ENCODE results near the gene FRMD1.

DNA sequence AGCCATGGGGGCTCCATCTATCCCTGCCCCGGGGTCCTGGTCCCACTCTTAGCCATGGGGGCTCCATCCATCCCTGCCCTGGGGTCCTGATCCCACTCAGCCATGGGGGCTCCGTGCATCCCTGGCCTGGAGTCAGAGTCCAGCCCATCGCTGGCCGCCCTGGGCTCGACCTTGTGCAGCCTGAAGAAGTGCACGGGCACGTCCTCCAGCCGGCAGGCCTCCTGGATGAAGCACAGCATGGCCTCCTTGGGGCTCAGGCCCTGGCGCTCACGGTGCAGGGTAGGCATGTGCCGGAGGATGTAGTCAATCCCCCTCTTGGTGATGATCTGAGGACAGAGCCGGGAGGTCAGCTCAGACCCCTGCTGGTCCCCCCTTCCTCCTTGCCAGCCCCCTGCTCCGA lies 15.6 kb downstream of the FRMD1 start:
- TF ChIP-seq CTCF (IDR thresholded peaks at IDR 0.05 in 2 of 3, conservative IDR thresholded peaks at IDR 0.05 in 1 of 3; ENCODE audit: borderline replicate concordance in 1 of 3, insufficient read depth in 1 of 3, low read depth in 2 of 3, low read length in 2 of 3): no peak
- no peak for TF ChIP-seq EZH2 (IDR thresholded peaks at IDR 0.05)
- TF ChIP-seq MAX (IDR thresholded peaks at IDR 0.05): no peak
- TF ChIP-seq RAD21 (IDR thresholded peaks at IDR 0.05; ENCODE audit: low read depth): no peak
- no peak for TF ChIP-seq POLR2A (IDR thresholded peaks at IDR 0.05; ENCODE audit: borderline replicate concordance, extremely low read depth, insufficient read depth, insufficient read length)
- TF ChIP-seq CBX3 (IDR thresholded peaks at IDR 0.05; ENCODE audit: low read depth): no peak
- TF ChIP-seq EGR1 (IDR thresholded peaks at IDR 0.05; ENCODE audit: low read depth): no peak
- TF ChIP-seq POLR2AphosphoS5 (IDR thresholded peaks at IDR 0.05; ENCODE audit: low read depth, low read length): no peak
- no peak for TF ChIP-seq JUND (IDR thresholded peaks at IDR 0.05)
- TF ChIP-seq, protein P1, sequence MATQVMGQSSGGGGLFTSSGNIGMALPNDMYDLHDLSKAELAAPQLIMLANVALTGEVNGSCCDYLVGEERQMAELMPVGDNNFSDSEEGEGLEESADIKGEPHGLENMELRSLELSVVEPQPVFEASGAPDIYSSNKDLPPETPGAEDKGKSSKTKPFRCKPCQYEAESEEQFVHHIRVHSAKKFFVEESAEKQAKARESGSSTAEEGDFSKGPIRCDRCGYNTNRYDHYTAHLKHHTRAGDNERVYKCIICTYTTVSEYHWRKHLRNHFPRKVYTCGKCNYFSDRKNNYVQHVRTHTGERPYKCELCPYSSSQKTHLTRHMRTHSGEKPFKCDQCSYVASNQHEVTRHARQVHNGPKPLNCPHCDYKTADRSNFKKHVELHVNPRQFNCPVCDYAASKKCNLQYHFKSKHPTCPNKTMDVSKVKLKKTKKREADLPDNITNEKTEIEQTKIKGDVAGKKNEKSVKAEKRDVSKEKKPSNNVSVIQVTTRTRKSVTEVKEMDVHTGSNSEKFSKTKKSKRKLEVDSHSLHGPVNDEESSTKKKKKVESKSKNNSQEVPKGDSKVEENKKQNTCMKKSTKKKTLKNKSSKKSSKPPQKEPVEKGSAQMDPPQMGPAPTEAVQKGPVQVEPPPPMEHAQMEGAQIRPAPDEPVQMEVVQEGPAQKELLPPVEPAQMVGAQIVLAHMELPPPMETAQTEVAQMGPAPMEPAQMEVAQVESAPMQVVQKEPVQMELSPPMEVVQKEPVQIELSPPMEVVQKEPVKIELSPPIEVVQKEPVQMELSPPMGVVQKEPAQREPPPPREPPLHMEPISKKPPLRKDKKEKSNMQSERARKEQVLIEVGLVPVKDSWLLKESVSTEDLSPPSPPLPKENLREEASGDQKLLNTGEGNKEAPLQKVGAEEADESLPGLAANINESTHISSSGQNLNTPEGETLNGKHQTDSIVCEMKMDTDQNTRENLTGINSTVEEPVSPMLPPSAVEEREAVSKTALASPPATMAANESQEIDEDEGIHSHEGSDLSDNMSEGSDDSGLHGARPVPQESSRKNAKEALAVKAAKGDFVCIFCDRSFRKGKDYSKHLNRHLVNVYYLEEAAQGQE (IDR thresholded peaks at IDR 0.05; ENCODE audit: low read depth): no peak
- no peak for TF ChIP-seq EZH2phosphoT487 (IDR thresholded peaks at IDR 0.05; ENCODE audit: borderline replicate concordance)
- no peak for TF ChIP-seq ZFX (IDR thresholded peaks at IDR 0.05)
- no peak for TF ChIP-seq YY1 (IDR thresholded peaks at IDR 0.05; ENCODE audit: extremely low read depth, insufficient replicate concordance, low read depth, low read length)

Measured in HCT116 (cell line).